HG03039 (cell line): ENCODE results near the gene PRR30.

Experiments
- ATAC-seq: cut with Tn5 transposase; IDR thresholded peaks from one replicate; pipeline ENCODE4 v1.9.1; 2021; ENCODE audit warnings: mild to moderate bottlenecking, moderate library complexity; ENCODE audit not compliant: unreplicated experiment

Gene PRR30

DNA sequence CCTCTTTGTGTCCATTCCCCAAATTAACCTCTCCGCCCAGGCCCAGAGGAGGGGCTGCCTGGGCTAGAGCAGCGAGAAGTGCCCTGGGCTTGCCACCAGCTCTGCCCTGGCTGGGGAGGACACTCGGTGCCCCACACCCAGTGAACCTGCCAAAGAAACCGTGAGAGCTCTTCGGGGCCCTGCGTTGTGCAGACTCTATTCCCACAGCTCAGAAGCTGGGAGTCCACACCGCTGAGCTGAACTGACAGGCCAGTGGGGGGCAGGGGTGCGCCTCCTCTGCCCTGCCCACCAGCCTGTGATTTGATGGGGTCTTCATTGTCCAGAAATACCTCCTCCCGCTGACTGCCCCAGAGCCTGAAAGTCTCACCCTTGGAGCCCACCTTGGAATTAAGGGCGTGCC lies 39.2 kb downstream of the PRR30 start:
- no peak for ATAC-seq

DNA sequence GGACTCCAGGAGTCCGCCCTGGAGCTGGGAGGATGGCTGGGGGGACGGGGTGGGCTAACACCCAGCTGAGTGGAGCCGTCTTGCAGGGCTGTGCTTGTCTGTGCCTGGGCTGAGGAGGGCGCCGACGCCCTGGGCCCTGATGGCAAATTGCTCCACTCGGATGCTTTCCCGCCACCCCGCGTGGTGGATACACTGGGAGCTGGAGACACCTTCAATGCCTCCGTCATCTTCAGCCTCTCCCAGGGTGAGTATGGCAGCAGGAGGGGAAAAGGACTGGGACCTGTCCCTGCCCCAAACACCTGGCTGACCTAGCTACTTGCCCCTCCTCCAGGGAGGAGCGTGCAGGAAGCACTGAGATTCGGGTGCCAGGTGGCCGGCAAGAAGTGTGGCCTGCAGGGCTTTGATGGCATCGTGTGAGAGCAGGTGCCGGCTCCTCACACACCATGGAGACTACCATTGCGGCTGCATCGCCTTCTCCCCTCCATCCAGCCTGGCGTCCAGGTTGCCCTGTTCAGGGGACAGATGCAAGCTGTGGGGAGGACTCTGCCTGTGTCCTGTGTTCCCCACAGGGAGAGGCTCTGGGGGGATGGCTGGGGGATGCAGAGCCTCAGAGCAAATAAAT lies 39.8 kb downstream of the PRR30 start:
- no peak for ATAC-seq

DNA sequence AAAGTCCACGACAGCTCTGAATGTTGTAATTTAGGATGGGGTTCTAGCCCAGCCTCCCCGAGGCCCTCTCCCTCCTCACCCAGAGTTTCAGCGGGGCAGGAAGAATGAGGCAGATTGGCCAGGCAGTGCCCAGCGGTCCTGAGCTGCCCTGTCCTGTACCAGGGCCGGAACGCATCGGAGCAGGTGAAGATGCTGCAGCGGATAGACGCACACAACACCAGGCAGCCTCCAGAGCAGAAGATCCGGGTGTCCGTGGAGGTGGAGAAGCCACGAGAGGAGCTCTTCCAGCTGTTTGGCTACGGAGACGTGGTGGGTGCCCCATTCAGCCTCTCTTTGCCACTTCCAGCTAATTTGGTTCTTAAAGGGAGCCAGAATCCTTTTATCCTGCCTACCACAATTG lies 41.9 kb downstream of the PRR30 start:
- ATAC-seq: no peak

- ATAC-seq: no peak
Measured at GRCh38 chr2:27096748-27097297, 42.4 kb downstream of the PRR30 start.

DNA sequence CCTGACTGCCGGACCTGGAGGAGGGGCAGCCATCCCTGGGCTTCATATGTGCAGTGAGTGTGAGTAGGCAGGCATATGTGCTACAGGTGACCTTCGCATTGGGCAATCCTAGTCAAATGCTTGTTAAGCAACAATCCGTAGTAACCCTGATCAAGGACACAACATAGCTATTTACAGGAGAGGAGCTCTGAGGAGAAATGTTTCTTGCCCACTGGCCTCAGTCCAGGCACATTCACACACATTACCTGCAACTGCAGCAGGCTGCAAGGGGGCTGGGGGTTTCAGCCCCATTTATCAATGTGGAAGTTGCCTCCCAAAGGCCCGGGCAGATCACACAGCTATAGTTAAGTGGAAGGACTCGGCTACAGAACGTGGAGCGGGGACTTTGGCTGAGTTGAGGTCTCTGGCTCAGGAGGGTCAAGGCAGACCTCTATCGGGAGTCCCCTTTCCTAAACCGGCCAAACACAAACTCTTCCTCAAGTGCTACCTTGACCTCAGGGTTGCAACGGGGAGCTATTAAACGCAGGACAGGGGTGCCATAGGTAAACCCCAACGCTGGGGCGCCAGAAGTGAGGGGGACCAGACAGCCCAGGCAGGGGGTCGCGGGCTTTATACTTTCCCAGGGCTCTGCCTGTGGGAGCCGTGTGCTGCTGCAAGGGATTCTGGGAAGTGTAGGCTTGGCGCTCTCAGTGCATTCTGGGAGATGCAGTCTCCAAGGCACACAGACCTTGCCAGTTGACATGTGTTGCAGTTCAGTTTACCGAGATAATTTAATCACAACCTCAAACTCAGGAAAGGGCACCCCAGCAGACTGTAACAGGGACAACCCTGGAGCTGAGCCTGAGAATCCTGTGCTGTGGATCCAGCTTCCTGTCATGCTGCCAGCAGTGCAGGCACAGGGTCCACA lies 43.2 kb downstream of the PRR30 start:
- ATAC-seq: no peak

DNA sequence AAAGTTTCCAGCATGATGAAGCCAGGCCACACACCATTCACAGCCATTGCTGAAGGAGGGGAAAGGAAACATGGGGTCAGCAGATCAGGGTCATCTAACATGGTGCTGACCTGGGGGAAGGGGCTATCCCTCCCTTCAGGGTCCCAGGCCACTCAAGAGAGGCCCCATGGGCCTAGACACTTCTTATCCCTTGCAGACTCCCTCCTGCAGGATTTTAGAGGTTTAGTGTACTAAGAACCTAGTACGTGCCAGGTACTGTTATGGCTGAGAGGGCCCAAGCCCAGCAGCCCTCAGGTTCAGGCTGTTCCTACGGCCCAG lies 43.8 kb downstream of the PRR30 start:
- ATAC-seq: no peak

- no peak for ATAC-seq
Measured at GRCh38 chr2:27094353-27094984, 44.7 kb downstream of the PRR30 start.

GRCh38 chr2:27093430-27094352 lies 45.5 kb downstream of the PRR30 start:
- ATAC-seq: no peak

DNA sequence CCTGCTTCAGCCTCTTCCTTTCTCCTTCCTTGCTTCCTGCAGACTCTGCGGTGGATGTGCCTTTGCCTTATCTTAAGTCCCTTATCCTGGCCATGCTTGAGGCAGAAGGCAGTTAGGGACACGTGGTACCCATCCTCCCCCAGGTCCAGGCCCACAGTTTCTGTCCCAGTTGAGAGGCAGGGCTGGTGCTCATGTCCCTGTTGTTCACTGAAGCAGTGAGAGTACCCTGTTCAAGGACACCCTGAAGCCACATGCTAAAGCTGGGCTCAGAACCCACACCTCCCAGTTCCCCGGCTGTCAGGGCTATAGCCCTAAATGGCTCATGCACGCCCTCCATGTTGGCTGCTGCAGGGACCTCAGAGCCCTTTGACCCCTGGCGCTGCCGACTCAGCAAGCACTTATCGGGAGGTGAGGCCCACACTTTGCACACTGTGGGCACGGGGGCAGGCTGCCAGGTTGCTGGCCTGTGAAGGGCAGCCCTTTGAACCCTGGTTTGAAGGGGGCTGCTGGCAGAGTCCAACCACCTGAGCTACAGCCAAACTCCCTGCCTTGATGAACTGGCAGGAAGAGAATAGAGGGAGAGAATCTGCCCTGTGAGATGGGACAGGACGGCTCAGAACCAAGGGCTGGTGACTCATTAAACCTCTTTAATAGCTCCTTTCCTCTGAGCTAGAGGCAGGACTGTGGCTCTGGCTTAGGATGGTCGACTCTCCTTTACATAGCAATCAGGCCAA lies 46.3 kb downstream of the PRR30 start:
- ATAC-seq: no peak

- no peak for ATAC-seq
Measured at GRCh38 chr2:27091746-27092695, 47.2 kb downstream of the PRR30 start.

DNA sequence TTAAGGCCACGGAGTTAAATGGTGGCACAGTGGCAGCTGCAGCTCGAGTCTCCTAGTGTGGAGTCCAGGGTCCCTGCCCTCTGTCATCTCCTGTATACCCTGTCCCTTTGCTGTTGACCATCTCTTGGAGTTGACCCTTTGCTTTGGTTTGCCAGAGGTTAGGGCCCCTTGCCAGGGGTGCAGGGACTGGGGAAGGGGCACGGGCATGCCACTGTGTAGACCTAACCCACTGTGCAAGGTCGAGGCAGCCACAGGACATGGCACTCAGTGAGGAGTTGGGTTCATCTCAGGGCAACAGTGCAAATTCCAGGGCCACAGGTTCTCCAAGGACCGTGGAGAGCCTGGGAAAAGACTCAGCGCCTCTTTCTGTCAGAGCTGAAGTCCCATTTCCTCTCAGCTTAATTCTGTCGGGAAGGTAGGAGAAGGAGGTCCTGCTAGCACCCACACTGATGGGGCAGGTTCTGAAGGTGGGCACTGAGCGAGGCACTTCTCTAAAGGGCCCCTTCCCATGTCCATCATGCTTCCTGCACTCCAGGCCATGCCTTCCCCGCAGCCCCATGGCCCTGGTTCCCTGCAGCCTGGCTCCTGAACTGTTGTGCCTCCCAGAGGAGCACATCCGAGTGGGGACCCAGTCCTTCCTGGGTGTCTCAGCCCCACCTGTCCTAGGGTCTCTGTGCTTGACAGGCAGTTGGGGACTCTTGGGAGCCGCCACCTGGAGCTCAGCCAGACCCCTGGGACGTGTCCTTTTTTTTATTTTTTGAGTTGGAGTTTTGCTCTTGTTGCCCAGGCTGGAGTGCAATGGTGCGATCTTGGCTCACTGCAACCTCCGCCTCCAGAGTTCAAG lies 49.9 kb downstream of the PRR30 start:
- no peak for ATAC-seq

GRCh38 chr2:27088634-27089033 lies 50.6 kb downstream of the PRR30 start:
- ATAC-seq: no peak

GRCh38 chr2:27087823-27088410 lies 51.3 kb downstream of the PRR30 start:
- no peak for ATAC-seq
